Measurements from ENCODE around the gene CYP1B1.

Gene CYP1B1

DNA sequence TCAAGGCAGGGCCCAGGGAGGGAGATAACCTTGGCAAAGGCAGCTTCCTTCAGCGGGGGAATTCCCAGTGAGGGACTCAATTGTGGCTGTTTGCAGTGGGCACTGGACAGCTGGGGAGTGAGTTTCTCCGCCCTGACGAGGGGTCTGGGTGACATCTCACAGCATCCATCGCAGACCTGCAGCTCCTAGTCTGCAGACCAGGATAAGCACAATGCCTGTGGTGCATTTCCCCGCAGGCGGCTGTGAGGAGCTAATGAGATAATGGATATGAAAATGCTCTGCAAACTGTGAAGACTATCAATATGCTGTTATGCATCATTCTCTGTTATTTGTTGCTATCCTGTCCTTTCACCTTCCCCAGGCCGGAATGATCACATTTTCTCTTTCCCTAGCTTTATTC lies 30.0 kb upstream of the CYP1B1 start:
- Histone ChIP-seq H2AFZ (ENCODE audit: low read length) (no peak overlapping the region), H3F3A (ENCODE audit: insufficient read depth, low read length) (no peaks in the 10 kb centered on the region), H3K9ac (ENCODE audit: low read length) (no peak overlapping the region), H3K36me3 (replicated peaks; ENCODE audit: insufficient read depth, low read length) (no peaks in the 10 kb centered on the region), H4K20me1 (ENCODE audit: insufficient read depth, low read length) (no peaks in the 10 kb centered on the region), H3K79me2 (ENCODE audit: low read length) (no peaks in the 10 kb centered on the region), H3K4me3 (ENCODE audit: low read length) (no peak overlapping the region), H3K27me3 (replicated peaks; ENCODE audit: insufficient read depth, low read length) (no peaks in the 10 kb centered on the region), H3K27ac (ENCODE audit: low read length) (no peak overlapping the region), H3K4me2 (ENCODE audit: low read depth, low read length) (no peak overlapping the region), H3K9me3 (replicated peaks; ENCODE audit: insufficient read depth, low read length) (no peaks in the 10 kb centered on the region), H3K4me1 (ENCODE audit: low read length) (no peaks in the 10 kb centered on the region), H3K9me2 (replicated peaks; ENCODE audit: insufficient read depth, low read length) (no peaks in the 10 kb centered on the region)
- no peak for DNase-seq
- TF ChIP-seq EZH2phosphoT487 (IDR thresholded peaks at IDR 0.05; ENCODE audit: low read length) (no peak), EZH2 (optimal IDR thresholded peaks at IDR 0.05; ENCODE audit: low read depth, low read length) (no peak)
- TF ChIP-seq, protein P1, sequence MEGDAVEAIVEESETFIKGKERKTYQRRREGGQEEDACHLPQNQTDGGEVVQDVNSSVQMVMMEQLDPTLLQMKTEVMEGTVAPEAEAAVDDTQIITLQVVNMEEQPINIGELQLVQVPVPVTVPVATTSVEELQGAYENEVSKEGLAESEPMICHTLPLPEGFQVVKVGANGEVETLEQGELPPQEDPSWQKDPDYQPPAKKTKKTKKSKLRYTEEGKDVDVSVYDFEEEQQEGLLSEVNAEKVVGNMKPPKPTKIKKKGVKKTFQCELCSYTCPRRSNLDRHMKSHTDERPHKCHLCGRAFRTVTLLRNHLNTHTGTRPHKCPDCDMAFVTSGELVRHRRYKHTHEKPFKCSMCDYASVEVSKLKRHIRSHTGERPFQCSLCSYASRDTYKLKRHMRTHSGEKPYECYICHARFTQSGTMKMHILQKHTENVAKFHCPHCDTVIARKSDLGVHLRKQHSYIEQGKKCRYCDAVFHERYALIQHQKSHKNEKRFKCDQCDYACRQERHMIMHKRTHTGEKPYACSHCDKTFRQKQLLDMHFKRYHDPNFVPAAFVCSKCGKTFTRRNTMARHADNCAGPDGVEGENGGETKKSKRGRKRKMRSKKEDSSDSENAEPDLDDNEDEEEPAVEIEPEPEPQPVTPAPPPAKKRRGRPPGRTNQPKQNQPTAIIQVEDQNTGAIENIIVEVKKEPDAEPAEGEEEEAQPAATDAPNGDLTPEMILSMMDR (IDR thresholded peaks at IDR 0.05; ENCODE audit: low read length) = no peak

DNA sequence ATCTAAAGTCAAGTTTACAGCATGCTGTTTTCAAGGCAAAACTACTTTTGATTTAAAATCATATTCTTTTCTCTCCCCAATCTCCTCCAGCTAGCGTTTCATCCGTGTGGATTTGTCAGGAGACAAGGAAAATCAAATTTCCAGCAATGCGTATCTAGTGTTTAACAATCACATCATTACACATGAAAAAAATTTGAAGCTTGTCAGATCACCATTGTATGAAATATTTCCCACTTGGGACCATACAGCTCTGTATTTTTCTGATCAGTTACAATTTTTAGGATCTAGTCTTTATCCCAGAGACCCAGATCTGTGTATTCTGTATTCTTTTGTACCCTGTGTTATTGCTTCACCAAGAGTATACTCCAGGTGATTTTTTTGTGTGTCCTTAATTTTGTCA lies 28.6 kb upstream of the CYP1B1 start:
- no peak overlapping the region for H3K4me3 ChIP-seq (ENCODE audit: low read length)
- H2AFZ ChIP-seq (ENCODE audit: low read length) = no peak overlapping the region
- no peaks in the 10 kb centered on the region for H3K9me2 ChIP-seq (replicated peaks; ENCODE audit: insufficient read depth, low read length)
- no peaks in the 10 kb centered on the region for H3K9me3 ChIP-seq (replicated peaks; ENCODE audit: insufficient read depth, low read length)
- H3K27ac ChIP-seq (ENCODE audit: low read length) = no peak overlapping the region
- no peaks in the 10 kb centered on the region for H3K4me1 ChIP-seq (ENCODE audit: low read length)
- no peaks in the 10 kb centered on the region for H3K79me2 ChIP-seq (ENCODE audit: low read length)
- H3K4me2 ChIP-seq (ENCODE audit: low read depth, low read length) = no peak overlapping the region
- TF ChIP-seq EZH2 (optimal IDR thresholded peaks at IDR 0.05; ENCODE audit: low read depth, low read length) (no peak), EZH2phosphoT487 (IDR thresholded peaks at IDR 0.05; ENCODE audit: low read length) (no peak)
- TF ChIP-seq, protein P1 (IDR thresholded peaks at IDR 0.05; ENCODE audit: low read length) = no peak
- H4K20me1 ChIP-seq (ENCODE audit: insufficient read depth, low read length) = no peaks in the 10 kb centered on the region
- H3F3A ChIP-seq (ENCODE audit: insufficient read depth, low read length) = no peaks in the 10 kb centered on the region
- H3K9ac ChIP-seq (ENCODE audit: low read length) = no peak overlapping the region
- no peak for DNase-seq
- H3K27me3 ChIP-seq (replicated peaks; ENCODE audit: insufficient read depth, low read length) = no peaks in the 10 kb centered on the region
- H3K36me3 ChIP-seq (replicated peaks; ENCODE audit: insufficient read depth, low read length) = no peaks in the 10 kb centered on the region

DNA sequence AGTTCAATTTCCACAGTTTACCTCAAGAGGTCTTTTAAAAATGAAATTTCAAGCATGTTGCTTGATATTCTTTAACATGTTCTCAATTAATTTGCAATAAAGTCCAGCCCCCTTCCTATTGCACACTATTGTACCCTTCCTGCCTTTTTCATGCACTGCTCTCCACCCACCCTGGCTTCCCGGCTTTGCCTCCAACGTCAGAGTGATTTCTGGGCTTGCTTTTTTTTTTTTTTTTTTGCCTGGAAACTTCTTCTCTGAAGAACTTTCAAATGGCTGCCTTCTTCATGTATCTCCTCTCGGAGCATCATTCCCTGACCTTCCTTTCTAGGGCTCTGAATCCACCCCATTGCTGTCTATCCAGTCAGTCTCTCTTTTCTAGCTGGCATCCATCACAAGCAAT lies 24.4 kb upstream of the CYP1B1 start:
- Histone ChIP-seq H3K4me1 (ENCODE audit: low read length) (no peaks in the 10 kb centered on the region), H3K9me3 (replicated peaks; ENCODE audit: insufficient read depth, low read length) (no peaks in the 10 kb centered on the region), H3K79me2 (ENCODE audit: low read length) (no peaks in the 10 kb centered on the region), H4K20me1 (ENCODE audit: insufficient read depth, low read length) (no peaks in the 10 kb centered on the region), H2AFZ (ENCODE audit: low read length) (no peak overlapping the region), H3K27me3 (replicated peaks; ENCODE audit: insufficient read depth, low read length) (no peaks in the 10 kb centered on the region), H3K36me3 (replicated peaks; ENCODE audit: insufficient read depth, low read length) (no peaks in the 10 kb centered on the region), H3K4me3 (ENCODE audit: low read length) (no peak overlapping the region), H3K4me2 (ENCODE audit: low read depth, low read length) (no peak overlapping the region), H3K9ac (ENCODE audit: low read length) (no peak overlapping the region), H3K9me2 (replicated peaks; ENCODE audit: insufficient read depth, low read length) (no peaks in the 10 kb centered on the region), H3F3A (ENCODE audit: insufficient read depth, low read length) (no peaks in the 10 kb centered on the region), H3K27ac (ENCODE audit: low read length) (no peak overlapping the region)
- TF ChIP-seq, protein P1 (IDR thresholded peaks at IDR 0.05; ENCODE audit: low read length) = no peak
- no peak for TF ChIP-seq EZH2phosphoT487 (IDR thresholded peaks at IDR 0.05; ENCODE audit: low read length)
- no peak for TF ChIP-seq EZH2 (optimal IDR thresholded peaks at IDR 0.05; ENCODE audit: low read depth, low read length)
- DNase-seq = no peak
